Glomerular endothelial cell (primary cell): ENCODE data around the gene SNX5. TPM values are rescaled to one million over a fixed set of nuclear protein-coding genes. Genes with fewer than 3 reads are reported as not detected.

Experiments
- DNase-seq: peaks from one replicate; pipeline ENCODE4 v3.0.0-alpha.2; 2011; ENCODE audit warnings: low read depth, low spot score; ENCODE audit errors: extremely low read depth
- total RNA-seq: library from RNA; depleted of rRNA; stranded (reverse); fragments of >200 nt; gene quantifications from 2 replicates; pipeline ENCODE4 v1.2.3, GENCODE V29; 2015

SNX5 gene
- total RNA-seq, 1 donor from 2014 or later, result 90.1 TPM

GRCh38 chr20:17993546-17993945 lies 25.0 kb upstream of the SNX5 start:
- DNase-seq, result no peak

GRCh38 chr20:17992847-17993513 lies 24.4 kb upstream of the SNX5 start:
- no peak for DNase-seq

- no peak for DNase-seq
Observed at GRCh38 chr20:17992224-17992637, 23.6 kb upstream of the SNX5 start.

- no peak for DNase-seq
Observed at GRCh38 chr20:17990278-17990972, 21.8 kb upstream of the SNX5 start.

- no peak for DNase-seq
Observed at GRCh38 chr20:17987988-17988387, 19.4 kb upstream of the SNX5 start.

- DNase-seq, result no peak
Observed at GRCh38 chr20:17985388-17986018, 16.9 kb upstream of the SNX5 start.

- DNase-seq, result no peak
Observed at GRCh38 chr20:17976305-17976704, 7.7 kb upstream of the SNX5 start.

GRCh38 chr20:17972121-17972520 lies 3.5 kb upstream of the SNX5 start:
- no peak for DNase-seq

- DNase-seq, result no peak
Observed at GRCh38 chr20:17971300-17972013, 2.9 kb upstream of the SNX5 start.

GRCh38 chr20:17969884-17970409 lies 1.4 kb upstream of the SNX5 start:
- no peak for DNase-seq

- DNase-seq, result no peak
Observed at GRCh38 chr20:17969278-17969883, 787 bp upstream of the SNX5 start.

GRCh38 chr20:17967521-17968365 lies 851 bp downstream of the SNX5 start:
- no peak for DNase-seq

GRCh38 chr20:17966432-17967310 lies 1.9 kb downstream of the SNX5 start:
- no peak for DNase-seq

- DNase-seq, result no peak
Observed at GRCh38 chr20:17965042-17965697, 3.4 kb downstream of the SNX5 start.

GRCh38 chr20:17964632-17965031 lies 4.0 kb downstream of the SNX5 start:
- no peak for DNase-seq

GRCh38 chr20:17964073-17964472 lies 4.5 kb downstream of the SNX5 start:
- DNase-seq, result no peak

GRCh38 chr20:17963114-17963897 lies 5.3 kb downstream of the SNX5 start:
- DNase-seq, result no peak

- no peak for DNase-seq
Observed at GRCh38 chr20:17961587-17961940, 7.0 kb downstream of the SNX5 start.
